Body of pancreas (tissue), 4 donors: Measurements from ENCODE around the gene EXD3. TPM values are rescaled to one million over a fixed set of nuclear protein-coding genes. Genes with fewer than 3 reads are reported as not detected.

Experiments
- ATAC-seq: fragments of 150-250 bp; one replicate; pipeline ENCODE4 v1.9.1; 2016
- DNase-seq, 4 donors: peaks; one replicate each; pipeline ENCODE4 v3.0.0-alpha.2; 2019
- H3K27ac ChIP-seq, 4 donors: fragments of 200-600 bp; sonication (generic); 1 replicate in 3 of 4; 2 replicates in 1 of 4; pipeline versions ENCODE4 v1.5.1 to v1.6.1; 2016 to 2019; ENCODE audit warnings: mild to moderate bottlenecking in 1 of 4, mixed read lengths in 1 of 4, moderate library complexity in 1 of 4
- H3K27me3 ChIP-seq, 2 donors: fragments of 200-600 bp; sonication (generic); one replicate each; pipeline ENCODE4 v1.6.0; 2016; ENCODE audit warnings: mild to moderate bottlenecking in 1 of 2
- H3K36me3 ChIP-seq, 2 donors: fragments of 200-600 bp; sonication (generic); replicated peaks in 1 of 2; 2 replicates each; pipeline ENCODE4 v1.5.1; 2016; ENCODE audit warnings: low read depth in 2 of 2; ENCODE audit not compliant: insufficient read depth in 1 of 2
- H3K4me1 ChIP-seq: fragments of 200-600 bp; sonication (generic); one replicate; pipeline ENCODE4 v1.6.0; 2016
- H3K4me3 ChIP-seq, 2 donors: fragments of 200-600 bp; sonication (generic); 1 replicate in 1 of 2; 2 replicates in 1 of 2; pipeline ENCODE4 v1.5.1; 2016 to 2019
- H3K9me3 ChIP-seq, 3 donors: fragments of 200-600 bp; sonication (generic); 1 replicate in 2 of 3; 2 replicates in 1 of 3; pipeline ENCODE4 v1.5.1; 2016
- POLR2A ChIP-seq, 3 donors: fragments of 450-650 bp; IDR thresholded peaks; one replicate each; pipeline ENCODE4 v1.6.1; 2016; ENCODE audit warnings: antibody characterized with exemption in 3 of 3, mild to moderate bottlenecking in 2 of 3
- WGBS, 2 donors: methylation state at CpG; one replicate each; pipeline ENCODE4 v1.1.5; 2017; 5-methylcytosine and 5-hydroxymethylcytosine counted together
- intact Hi-C: fragments of 100-400 bp; cut with DNase I; formaldehyde crosslinking; loops from one replicate; pipeline ENCODE4 v1.15.1; 2023
- total RNA-seq, 2 donors: library from RNA; depleted of rRNA; stranded (reverse); fragments of >200 nt; gene quantifications; one replicate each; pipeline ENCODE4 v1.1.0, GENCODE V29; 2016
- TF ChIP-seq, protein P1 (sequence below), 7 experiments: fragments of 450-650 bp in 4 of 7; fragments of 200-600 bp in 3 of 7; sonication (generic) in 3 of 7; IDR thresholded peaks; one replicate each; pipeline ENCODE4 v1.5.1; 2016 to 2019; ENCODE audit warnings: antibody characterized with exemption in 7 of 7

EXD3 gene
- total RNA-seq, 2 donors from 2014 or later: 23.3 to 34.9 TPM

DNA sequence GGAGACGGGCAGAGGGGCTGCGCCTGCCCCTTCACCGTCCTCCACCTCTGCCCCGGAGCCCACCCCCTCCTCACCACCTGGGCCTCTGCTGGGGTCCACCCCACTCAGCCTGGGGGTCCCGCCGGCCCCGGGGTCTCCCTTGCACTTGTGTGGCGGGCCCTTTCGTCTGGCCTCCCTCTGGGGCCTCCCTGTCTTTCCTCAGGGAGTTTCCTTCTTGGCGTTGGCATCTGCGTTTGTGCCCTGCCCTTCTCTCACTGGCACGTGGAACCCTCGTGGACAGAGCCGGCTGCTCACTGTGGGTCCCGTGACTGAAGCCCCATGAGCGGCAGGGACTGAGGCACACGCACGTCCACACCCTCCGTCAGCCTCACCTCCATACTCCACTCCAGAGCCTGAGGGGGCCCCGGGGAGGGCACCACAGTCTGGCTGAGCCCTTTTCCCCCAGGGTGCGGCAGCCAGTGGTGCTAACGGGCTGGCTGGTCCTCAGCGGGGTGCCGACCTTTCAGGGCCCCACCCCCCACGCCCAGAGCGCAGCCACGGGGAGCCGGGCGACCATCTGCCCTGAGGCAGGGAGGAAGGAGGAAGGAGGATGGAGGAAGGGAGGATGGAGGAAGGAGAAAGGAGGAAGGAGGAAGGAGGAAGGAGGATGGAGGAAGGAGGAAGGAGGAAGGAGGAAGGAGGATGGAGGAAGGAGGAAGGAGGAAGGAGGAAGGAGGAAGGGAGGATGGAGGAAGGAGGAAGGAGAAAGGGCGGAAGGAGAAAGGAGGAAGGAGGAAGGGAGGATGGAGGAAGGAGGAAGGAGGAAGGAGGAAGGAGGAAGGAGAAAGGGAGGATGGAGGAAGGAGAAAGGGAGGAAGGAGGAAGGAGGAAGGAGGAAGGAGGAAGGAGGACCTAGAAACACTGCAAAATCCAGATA lies 67.9 kb downstream of the EXD3 start:
- peaks cover 0 to 4% (median 0%) of the 10 kb centered on the region in 3 donors for H3K9me3 ChIP-seq
- H3K27ac ChIP-seq: no peak overlapping the region
- 88 to 92% methylated on average over 19 to 20 of the region's 30 CpGs for WGBS, 2 donors
- H3K36me3 ChIP-seq: no peaks in the 10 kb centered on the region
- no peaks in the 10 kb centered on the region for H3K27me3 ChIP-seq
- H3K4me1 ChIP-seq: no peaks in the 10 kb centered on the region
- intact Hi-C loops: no loop called here
- H3K4me3 ChIP-seq: no peak overlapping the region
- DNase-seq (no peak), ATAC-seq (no peak)
- TF ChIP-seq, protein P1, sequence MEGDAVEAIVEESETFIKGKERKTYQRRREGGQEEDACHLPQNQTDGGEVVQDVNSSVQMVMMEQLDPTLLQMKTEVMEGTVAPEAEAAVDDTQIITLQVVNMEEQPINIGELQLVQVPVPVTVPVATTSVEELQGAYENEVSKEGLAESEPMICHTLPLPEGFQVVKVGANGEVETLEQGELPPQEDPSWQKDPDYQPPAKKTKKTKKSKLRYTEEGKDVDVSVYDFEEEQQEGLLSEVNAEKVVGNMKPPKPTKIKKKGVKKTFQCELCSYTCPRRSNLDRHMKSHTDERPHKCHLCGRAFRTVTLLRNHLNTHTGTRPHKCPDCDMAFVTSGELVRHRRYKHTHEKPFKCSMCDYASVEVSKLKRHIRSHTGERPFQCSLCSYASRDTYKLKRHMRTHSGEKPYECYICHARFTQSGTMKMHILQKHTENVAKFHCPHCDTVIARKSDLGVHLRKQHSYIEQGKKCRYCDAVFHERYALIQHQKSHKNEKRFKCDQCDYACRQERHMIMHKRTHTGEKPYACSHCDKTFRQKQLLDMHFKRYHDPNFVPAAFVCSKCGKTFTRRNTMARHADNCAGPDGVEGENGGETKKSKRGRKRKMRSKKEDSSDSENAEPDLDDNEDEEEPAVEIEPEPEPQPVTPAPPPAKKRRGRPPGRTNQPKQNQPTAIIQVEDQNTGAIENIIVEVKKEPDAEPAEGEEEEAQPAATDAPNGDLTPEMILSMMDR (IDR thresholded peaks at IDR 0.05): no peak
- TF ChIP-seq POLR2A (IDR thresholded peaks at IDR 0.05): no peak

DNA sequence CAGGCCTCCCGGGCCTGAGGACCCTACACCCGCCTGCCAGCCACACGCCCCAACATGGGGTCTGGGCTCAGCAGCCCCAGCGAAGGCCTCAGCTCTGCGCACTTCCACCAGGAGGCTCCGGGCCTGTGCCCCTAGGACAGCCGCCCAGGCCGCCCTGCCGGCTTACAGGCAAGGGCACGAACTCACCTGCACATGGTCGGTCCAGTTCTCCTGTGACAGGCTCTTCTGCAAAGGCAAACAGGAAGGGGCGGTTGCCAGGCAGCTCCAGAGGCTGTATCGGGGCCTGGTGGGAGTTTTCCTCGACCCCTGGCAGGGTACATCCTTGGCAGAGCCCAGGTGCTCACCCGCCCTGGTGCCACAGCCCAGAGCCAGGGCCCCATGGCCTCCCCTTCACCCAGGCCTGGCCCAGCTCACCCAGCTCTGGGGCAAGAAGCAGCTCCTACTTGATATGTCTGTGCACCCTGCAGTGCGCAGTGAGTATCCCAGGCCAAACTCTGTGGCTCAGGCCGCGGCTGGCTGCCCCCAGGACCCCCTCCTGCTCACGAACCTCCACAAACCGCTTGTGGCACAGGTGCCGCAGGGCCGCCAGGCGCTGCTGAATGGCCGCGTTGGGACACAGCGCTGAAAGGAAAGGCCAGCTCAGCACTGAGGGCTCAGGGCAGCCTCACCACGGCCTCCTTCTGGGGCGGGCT lies 68.7 kb downstream of the EXD3 start:
- 88 to 100% methylated on average over 1 to 27 of the region's 28 CpGs for WGBS, 2 donors
- Histone ChIP-seq H3K4me1 (no peaks in the 10 kb centered on the region), H3K27ac (no peak overlapping the region), H3K4me3 (no peak overlapping the region), H3K9me3 (peaks cover 0 to 4% (median 0%) of the 10 kb centered on the region in 3 donors), H3K36me3 (no peaks in the 10 kb centered on the region), H3K27me3 (no peaks in the 10 kb centered on the region)
- DNase-seq: no peak
- no peak for ATAC-seq
- intact Hi-C loops: no loop called here
- TF ChIP-seq, protein P1 (IDR thresholded peaks at IDR 0.05): no peak
- TF ChIP-seq POLR2A (IDR thresholded peaks at IDR 0.05): no peak

DNA sequence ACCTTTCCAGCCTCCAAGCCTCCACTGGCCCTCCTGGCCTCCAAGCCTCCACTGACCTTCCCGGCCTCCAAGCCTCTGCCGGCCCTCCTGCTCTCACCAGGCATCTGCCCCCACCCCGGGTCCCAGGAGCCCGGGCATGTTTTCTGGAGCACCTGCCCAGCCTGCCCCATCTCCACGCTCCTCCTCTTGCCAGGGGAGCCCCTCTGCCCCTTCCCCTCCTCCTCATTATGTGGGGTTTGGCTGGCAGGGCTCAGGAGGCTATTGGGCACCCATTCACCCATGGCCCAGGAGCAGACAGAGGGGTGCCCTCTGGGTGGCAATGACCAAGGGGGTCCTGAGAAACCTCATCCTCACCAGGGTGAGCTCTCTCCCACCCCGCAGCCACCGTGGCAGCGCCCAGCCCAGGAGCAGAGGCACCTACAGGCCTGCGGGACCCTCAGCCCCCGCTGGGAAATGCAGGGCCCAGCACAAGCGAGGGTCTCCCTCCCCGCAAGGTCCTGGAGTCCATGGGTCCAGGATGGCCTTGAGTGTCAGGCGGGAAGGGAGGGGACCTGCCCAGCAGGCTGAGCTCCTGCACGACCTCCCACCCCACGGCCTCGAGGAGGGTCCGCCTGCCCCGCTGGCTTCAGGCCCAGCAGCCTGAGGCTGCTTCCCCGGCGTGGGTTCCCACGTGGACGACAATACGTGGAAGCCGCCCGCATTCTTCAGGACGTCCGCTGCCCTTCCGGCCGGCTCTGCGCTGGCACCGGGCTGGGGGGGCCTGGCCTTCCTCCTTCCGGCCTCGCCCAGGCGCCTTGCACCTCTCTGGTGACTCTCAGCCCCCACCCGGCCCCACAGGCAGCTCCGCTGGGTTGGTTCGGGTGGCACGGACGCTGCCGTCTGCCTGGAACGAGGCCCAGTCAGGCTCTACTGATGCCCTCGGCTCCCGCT lies 69.5 kb downstream of the EXD3 start:
- 86 to 98% methylated on average over 5 to 32 of the region's 43 CpGs for WGBS, 2 donors
- DNase-seq: peak in 1 of 4 donors; percentile 19
- Histone ChIP-seq H3K9me3 (peaks cover 0 to 4% (median 0%) of the 10 kb centered on the region in 3 donors), H3K4me3 (no peak overlapping the region), H3K27ac (no peak overlapping the region), H3K27me3 (no peaks in the 10 kb centered on the region), H3K36me3 (no peaks in the 10 kb centered on the region), H3K4me1 (no peaks in the 10 kb centered on the region)
- intact Hi-C loops: no loop called here
- TF ChIP-seq, protein P1 (IDR thresholded peaks at IDR 0.05): no peak
- TF ChIP-seq POLR2A (IDR thresholded peaks at IDR 0.05): no peak
- ATAC-seq: peak; percentile 47

DNA sequence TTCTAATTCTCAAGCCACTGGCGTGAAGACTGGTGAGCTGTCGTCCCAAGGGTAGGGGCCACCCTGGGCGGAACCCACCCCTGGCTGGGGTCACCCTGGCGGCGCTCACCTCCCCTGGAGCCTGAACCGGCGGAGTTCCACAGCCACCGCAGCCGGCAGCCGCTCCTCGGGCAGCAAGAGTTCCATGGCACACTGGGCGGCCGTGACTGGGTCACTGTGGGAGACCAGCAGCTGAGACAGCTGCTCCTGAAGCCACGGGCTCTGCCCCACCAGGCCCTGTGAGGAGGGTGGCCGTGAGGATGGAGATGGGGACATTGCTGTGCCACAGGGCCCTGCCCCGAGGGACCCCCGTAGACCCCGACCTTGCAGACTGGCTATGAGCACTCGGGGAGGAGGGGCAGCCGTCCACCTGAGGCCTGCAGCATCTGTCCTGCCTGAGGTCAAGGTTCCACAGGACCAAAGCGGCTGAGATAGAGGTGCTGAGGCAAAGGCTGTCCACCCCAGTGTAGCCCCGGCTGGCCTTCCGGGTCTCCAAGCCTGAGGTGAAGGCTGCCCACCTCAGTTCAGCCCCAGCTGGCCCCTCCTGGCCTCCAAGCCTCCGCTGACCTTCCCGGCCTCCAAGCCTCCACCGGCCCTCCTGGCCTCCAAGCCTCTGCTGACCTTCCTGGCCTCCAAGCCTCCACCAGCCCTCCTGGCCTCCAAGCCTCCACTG lies 70.3 kb downstream of the EXD3 start:
- Histone ChIP-seq H3K4me3 (no peak overlapping the region), H3K36me3 (no peaks in the 10 kb centered on the region), H3K4me1 (no peaks in the 10 kb centered on the region), H3K27me3 (no peaks in the 10 kb centered on the region), H3K9me3 (peaks cover 0 to 4% (median 0%) of the 10 kb centered on the region in 3 donors), H3K27ac (no peak overlapping the region)
- TF ChIP-seq POLR2A (IDR thresholded peaks at IDR 0.05): no peak
- TF ChIP-seq, protein P1 (IDR thresholded peaks at IDR 0.05): no peak
- intact Hi-C loops: no loop called here
- DNase-seq (no peak), ATAC-seq (no peak)
- 88 to 90% methylated on average over 7 to 21 of the region's 26 CpGs for WGBS, 2 donors
